Keratinocyte (primary cell): ENCODE measurements around the gene CRACR2B. TPM values are rescaled to one million over a fixed set of nuclear protein-coding genes. Genes with fewer than 3 reads are reported as not detected.

Source experiments
- DNase-seq: peaks from one replicate; pipeline ENCODE4 v3.0.0-alpha.2; 2011; ENCODE audit warnings: low read depth, missing footprints, low spot score
- FAIRE-seq: peaks from 2 replicates; lab custom pipeline; 2011; peaks lifted over from hg19 to GRCh38; lab: Jason Lieb, UNC
- H2AFZ ChIP-seq: 2 replicates; pipeline ENCODE4 v1.6.0; 2012; ENCODE audit warnings: low read length, control low read depth, inconsistent platforms; ENCODE audit not compliant: control insufficient read depth
- H3K27ac ChIP-seq: 2 replicates; pipeline ENCODE4 v1.5.1; 2011; ENCODE audit warnings: low read length; ENCODE audit not compliant: control insufficient read depth, insufficient read depth
- H3K27me3 ChIP-seq: 3 replicates; pipeline ENCODE4 v1.6.0; 2011; ENCODE audit warnings: low read length; ENCODE audit not compliant: control insufficient read depth, insufficient read depth; ENCODE audit errors: extremely low read depth
- H3K36me3 ChIP-seq, 2 experiments: 2 replicates in 1 of 2; 3 replicates in 1 of 2; pipeline ENCODE4 v1.5.1; 2011; ENCODE audit warnings: low read length in 2 of 2, mild to moderate bottlenecking in 1 of 2; ENCODE audit not compliant: control insufficient read depth in 2 of 2, insufficient read depth in 2 of 2; ENCODE audit errors: extremely low read depth in 1 of 2
- H3K4me1 ChIP-seq: 3 replicates; pipeline ENCODE4 v1.5.1; 2011; ENCODE audit warnings: low read length; ENCODE audit not compliant: control insufficient read depth, insufficient read depth; ENCODE audit errors: extremely low read depth
- H3K4me2 ChIP-seq: 3 replicates; pipeline ENCODE4 v1.6.0; 2011; ENCODE audit warnings: low read depth, low read length; ENCODE audit not compliant: control insufficient read depth, insufficient read depth; ENCODE audit errors: extremely low read depth
- H3K4me3 ChIP-seq, 3 experiments: fragments of 200-600 bp in 1 of 3; sonication (generic) in 1 of 3; 2 replicates in 2 of 3; 3 replicates in 1 of 3; pipeline ENCODE4 v1.5.1; 2011 to 2016; ENCODE audit warnings: low read length in 3 of 3, mild to moderate bottlenecking in 3 of 3, control low read depth in 2 of 3, inconsistent platforms in 1 of 3, low read depth in 1 of 3, mixed read lengths in 1 of 3, mixed run types in 1 of 3, moderate library complexity in 1 of 3; ENCODE audit not compliant: control insufficient read depth in 2 of 3, insufficient read depth in 2 of 3; ENCODE audit errors: extremely low read depth in 1 of 3
- H3K79me2 ChIP-seq: 2 replicates; pipeline ENCODE4 v1.6.0; 2012; ENCODE audit warnings: low read length; ENCODE audit not compliant: control insufficient read depth, insufficient read depth
- H3K9ac ChIP-seq: 3 replicates; pipeline ENCODE4 v1.6.0; 2011; ENCODE audit warnings: low read length; ENCODE audit not compliant: control insufficient read depth, insufficient read depth; ENCODE audit errors: extremely low read depth
- H3K9me1 ChIP-seq: 3 replicates; pipeline ENCODE4 v1.6.0; 2011; ENCODE audit warnings: low read length; ENCODE audit not compliant: control insufficient read depth, insufficient read depth; ENCODE audit errors: extremely low read depth
- H3K9me3 ChIP-seq: 2 replicates; pipeline ENCODE4 v1.5.1; 2012; ENCODE audit warnings: low read depth, low read length; ENCODE audit not compliant: control insufficient read depth
- H4K20me1 ChIP-seq: 3 replicates; pipeline ENCODE4 v1.6.0; 2011; ENCODE audit warnings: low read length; ENCODE audit not compliant: control insufficient read depth, insufficient read depth; ENCODE audit errors: extremely low read depth
- CTCF ChIP-seq, 3 experiments: IDR thresholded peaks in 1 of 3; conservative IDR thresholded peaks in 1 of 3; optimal IDR thresholded peaks in 1 of 3; 2 replicates in 2 of 3; 3 replicates in 1 of 3; pipeline versions ENCODE3 to v1.5.1; 2011; ENCODE audit warnings: low read length in 3 of 3, mild to moderate bottlenecking in 3 of 3, moderate library complexity in 2 of 3, control low read depth in 1 of 3, inconsistent platforms in 1 of 3; ENCODE audit not compliant: insufficient read depth in 2 of 3; ENCODE audit errors: extremely low read depth in 1 of 3
- EZH2 ChIP-seq: IDR thresholded peaks from one replicate; pipeline ENCODE4 v1.6.1; 2012; ENCODE audit warnings: inconsistent platforms, mild to moderate bottlenecking, low read length, moderate library complexity
- dilution Hi-C: fragments of 300-500 bp; cut with MboI; formaldehyde crosslinking; loops from one replicate; pipeline ENCODE4 v1.7.0; 2020; ENCODE audit warnings: low sequenced_read_pairs; ENCODE audit not compliant: extremely low pct_ligation_motif_present
- polyA plus RNA-seq, 5 experiments: library from polyadenylated mRNA; depleted of rRNA in 3 of 5; stranded (reverse) in 3 of 5; stranded (forward) in 1 of 5; unstranded in 1 of 5; fragments of >200 nt; gene quantifications; 1 replicate in 1 of 5; 2 replicates in 3 of 5; 3 replicates in 1 of 5; pipeline versions ENCODE4 v1.2.1 to v1.2.3, GENCODE V29; 2011 to 2012; ENCODE audit warnings: missing spikeins in 2 of 5, low read depth in 1 of 5, low replicate concordance in 1 of 5

The CRACR2B gene
- polyA plus RNA-seq, 1 donor (not counting 4 experiments of a cell fraction or from before 2014, with no cell fraction given), result 0.17 TPM

- Histone ChIP-seq H3K27ac (no peak overlapping the region), H3K4me2 (no peak overlapping the region), H3K36me3 (peaks cover 0 to 8% of the 10 kb centered on the region in 2 experiments), H3K27me3 (peaks cover 6% of the 10 kb centered on the region), H4K20me1 (no peaks in the 10 kb centered on the region), H2AFZ (no peak overlapping the region), H3K9me1 (peaks cover 7% of the 10 kb centered on the region), H3K4me3 (no peak overlapping the region), H3K79me2 (peaks cover 6% of the 10 kb centered on the region), H3K9ac (no peak overlapping the region), H3K4me1 (peaks cover 25% of the 10 kb centered on the region), H3K9me3 (no peaks in the 10 kb centered on the region)
- DNase-seq, result no peak
- dilution Hi-C loops, result no loop called here
- TF ChIP-seq EZH2 (no peak), CTCF (optimal IDR thresholded peaks at IDR 0.05 in 1 of 3, IDR thresholded peaks at IDR 0.05 in 1 of 3, conservative IDR thresholded peaks at IDR 0.05 in 1 of 3; ENCODE audit: extremely low read depth in 1 of 3, insufficient read depth in 2 of 3, low read length in 3 of 3) (no peak)
- no peak for FAIRE-seq
These were observed 6.0 kb upstream of the CRACR2B start for GRCh38 chr11:821512-822371.

- dilution Hi-C loops, result no loop called here
- Histone ChIP-seq H3K9me1 (peaks cover 7% of the 10 kb centered on the region), H4K20me1 (no peaks in the 10 kb centered on the region), H3K79me2 (peaks cover 6% of the 10 kb centered on the region), H3K27me3 (peaks cover 24% of the 10 kb centered on the region), H3K27ac (no peak overlapping the region), H3K4me3 (no peak overlapping the region), H2AFZ (no peak overlapping the region), H3K36me3 (peaks cover 0 to 8% of the 10 kb centered on the region in 2 experiments), H3K4me2 (no peak overlapping the region), H3K9ac (no peak overlapping the region), H3K9me3 (no peaks in the 10 kb centered on the region), H3K4me1 (peaks cover 24% of the 10 kb centered on the region)
- no peak for FAIRE-seq
- TF ChIP-seq EZH2 (no peak), CTCF (optimal IDR thresholded peaks at IDR 0.05 in 1 of 3, IDR thresholded peaks at IDR 0.05 in 1 of 3, conservative IDR thresholded peaks at IDR 0.05 in 1 of 3; ENCODE audit: extremely low read depth in 1 of 3, insufficient read depth in 2 of 3, low read length in 3 of 3) (no peak)
- no peak for DNase-seq
These were observed 4.1 kb upstream of the CRACR2B start for GRCh38 chr11:823441-824291.
